HG03108 (cell line): Measurements from ENCODE around the gene TMEM121.

Source experiments
- ATAC-seq: cut with Tn5 transposase; IDR thresholded peaks from one replicate; pipeline ENCODE4 v1.9.1; 2021; ENCODE audit warnings: moderate library complexity; ENCODE audit not compliant: unreplicated experiment

Gene TMEM121

GRCh38 chr14:105525861-105526775 lies at the start of gene TMEM121:
TMEM121 (plus strand) TSS chr14:105526583; CDS start chr14:105528835, 2,252 bp downstream.
- no peak for ATAC-seq

DNA sequence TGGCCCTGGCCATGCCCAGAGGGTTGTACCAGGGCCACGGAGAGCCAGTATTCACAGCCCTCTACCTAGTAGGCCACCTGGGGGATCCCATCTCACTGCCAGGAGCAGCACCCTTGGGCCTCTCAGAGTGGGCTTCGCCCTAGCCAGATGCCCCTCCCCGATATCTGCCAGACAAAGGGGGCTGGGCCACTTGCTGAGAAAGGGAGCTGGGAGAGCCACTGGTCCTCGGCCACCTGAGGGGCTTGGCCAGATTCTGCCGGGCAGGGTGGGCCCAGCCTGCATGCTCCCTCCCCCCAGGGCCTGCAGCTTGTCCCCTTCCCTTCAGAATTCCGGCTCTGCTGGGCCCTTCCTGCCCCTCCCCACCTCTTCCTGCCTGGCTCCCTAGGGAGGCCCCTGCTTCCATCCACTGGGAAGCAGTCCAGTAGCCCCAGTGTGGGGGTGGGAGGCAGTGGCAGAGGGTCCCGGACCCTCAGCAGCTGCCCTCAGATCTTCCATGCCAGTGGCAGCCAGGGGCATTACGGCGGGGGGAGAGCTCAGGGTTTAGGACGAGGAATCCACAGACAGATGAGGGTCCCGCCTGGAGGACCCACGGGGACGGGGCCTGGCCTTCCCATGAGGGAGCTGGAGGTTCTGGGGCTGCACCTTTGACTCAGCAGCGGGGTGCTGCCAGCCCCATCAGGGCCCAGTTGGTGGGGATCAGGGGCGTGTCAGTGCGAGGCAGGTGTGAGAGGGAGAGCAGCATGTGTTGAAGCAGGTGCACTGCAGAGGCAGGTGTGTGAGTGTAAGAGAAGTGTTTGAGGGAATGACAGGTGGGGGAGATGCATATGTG lies 49.3 kb upstream of the TMEM121 start:
- no peak for ATAC-seq

DNA sequence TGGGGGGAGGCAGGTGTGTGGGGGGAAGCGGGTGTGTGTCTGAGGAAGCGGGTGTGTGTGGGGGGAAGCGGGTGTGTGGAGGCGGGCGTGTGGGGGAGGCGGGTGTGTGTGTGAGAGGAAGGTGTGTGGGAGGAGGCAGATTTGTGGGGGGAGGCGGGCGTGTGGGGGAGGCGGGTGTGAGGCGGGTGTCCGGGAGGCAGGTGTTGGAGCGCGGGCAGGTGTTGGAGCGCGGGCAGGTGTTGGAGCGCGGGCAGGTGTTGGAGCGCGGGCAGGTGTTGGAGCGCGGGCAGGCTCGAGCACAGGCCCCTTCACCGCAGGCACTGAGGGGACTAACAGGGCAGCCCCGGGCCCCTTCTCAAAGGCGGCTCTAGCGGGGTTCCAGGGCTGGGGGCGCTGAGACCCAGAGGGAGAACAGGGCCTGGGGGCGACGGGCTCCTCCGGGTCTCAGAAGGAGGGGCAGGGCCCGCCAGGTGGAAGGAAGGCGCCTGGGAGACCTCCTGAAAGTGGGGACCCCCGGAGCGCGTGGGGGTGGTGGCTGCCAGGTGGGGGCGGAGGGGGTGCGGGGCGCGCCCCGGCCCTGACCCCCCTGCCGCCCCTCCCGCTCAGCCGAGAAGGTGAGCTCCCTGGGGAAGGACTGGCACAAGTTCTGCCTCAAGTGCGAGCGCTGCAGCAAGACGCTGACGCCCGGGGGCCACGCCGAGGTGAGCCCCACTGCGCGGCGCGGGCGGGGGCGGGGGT lies 48.6 kb upstream of the TMEM121 start:
- ATAC-seq = no peak

- no peak for ATAC-seq
Observed at GRCh38 chr14:105478398-105479251, 47.8 kb upstream of the TMEM121 start.

DNA sequence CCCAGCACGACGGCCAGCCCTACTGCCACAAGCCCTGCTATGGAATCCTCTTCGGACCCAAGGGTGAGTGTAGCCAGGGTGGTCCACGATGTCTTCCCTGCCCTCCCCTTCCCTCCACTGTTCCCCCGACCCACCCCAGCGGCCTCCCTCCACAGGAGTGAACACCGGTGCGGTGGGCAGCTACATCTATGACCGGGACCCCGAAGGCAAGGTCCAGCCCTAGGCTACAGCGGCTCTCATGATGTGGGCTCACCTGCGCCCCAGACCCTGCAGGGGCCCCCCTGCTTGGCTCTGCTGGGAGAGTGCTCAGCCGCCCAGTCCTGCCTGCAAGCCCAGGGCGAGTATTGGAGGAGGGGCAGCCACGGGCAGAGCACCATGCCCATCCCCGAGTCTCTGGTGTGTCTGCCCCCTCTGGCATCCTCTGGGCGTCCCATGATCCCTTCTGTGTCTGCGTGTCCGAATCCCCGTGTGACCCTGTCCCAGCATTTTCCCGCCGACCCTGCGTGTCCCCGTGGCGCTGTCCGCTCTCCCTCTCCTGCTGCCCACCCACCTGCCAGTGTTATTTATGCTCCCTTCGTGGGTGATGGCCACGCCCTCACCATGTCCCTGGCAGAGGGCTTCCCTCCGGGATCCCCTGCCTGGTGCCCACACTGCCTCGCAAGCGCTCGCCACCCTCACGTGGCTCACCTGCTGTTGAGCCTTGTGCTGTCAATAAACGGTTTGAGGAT lies 46.8 kb upstream of the TMEM121 start:
- ATAC-seq = no peak

DNA sequence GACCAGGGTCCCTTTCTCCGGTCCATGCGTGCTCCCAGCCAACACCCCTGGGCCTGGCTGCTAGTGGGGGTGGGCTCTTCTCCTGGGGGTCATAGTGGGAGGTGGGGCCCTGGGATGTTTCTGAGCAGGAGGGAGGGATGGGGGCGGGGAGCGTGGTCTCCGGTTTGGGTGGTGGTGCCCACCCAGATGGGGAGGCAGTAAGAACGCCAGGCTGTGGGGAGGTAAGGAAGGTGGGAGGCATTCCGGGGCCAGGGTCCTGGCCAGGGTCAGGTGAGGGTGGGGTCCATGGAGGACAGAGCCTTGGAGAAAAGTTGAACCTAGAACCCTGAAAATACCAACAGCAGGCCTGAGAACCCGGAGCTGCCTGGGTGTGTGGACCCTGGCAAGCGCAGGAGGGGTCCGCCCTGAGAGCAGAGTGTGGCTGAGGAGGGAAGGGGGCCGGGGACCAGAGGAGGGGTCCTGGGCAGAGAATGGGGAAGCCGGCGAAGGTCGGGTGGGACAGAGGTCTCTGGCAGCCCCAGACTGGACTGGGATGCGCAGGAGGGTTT lies 46.1 kb upstream of the TMEM121 start:
- no peak for ATAC-seq

GRCh38 chr14:105480807-105481801 lies 45.3 kb upstream of the TMEM121 start:
- peak; percentile 55 for ATAC-seq

GRCh38 chr14:105481886-105482457 lies 44.4 kb upstream of the TMEM121 start:
- peak; percentile 38 for ATAC-seq

DNA sequence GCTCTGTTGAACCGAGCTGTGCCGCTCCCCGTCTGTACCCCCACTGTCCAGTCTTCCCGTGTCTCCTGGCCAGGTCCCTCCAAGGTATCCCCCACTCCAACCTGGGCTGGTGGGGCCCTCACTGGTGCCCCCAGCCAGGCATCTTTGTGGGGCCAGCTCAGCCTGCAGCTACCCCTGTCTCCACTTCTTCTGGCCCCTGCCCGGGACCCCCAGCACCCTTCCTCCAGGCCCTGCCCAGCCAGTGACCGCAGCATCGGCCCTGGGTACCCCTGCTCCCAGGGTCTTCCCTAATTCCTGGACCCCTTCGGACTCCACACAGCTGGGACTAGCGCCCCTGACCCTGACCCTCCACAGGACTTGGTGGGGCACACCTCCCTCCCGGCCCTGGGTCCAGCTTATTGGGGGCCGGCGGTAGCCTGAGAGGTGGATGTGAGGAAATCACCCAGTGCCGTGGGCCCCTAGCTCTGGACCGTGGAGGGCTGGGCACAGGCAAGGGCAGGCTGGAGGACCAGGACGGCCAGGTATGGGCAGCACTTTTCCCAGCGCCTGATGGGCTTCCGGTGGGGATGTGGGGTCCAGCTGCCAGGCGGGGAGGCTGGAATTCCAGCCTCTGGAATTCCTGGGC lies 43.8 kb upstream of the TMEM121 start:
- ATAC-seq = no peak

DNA sequence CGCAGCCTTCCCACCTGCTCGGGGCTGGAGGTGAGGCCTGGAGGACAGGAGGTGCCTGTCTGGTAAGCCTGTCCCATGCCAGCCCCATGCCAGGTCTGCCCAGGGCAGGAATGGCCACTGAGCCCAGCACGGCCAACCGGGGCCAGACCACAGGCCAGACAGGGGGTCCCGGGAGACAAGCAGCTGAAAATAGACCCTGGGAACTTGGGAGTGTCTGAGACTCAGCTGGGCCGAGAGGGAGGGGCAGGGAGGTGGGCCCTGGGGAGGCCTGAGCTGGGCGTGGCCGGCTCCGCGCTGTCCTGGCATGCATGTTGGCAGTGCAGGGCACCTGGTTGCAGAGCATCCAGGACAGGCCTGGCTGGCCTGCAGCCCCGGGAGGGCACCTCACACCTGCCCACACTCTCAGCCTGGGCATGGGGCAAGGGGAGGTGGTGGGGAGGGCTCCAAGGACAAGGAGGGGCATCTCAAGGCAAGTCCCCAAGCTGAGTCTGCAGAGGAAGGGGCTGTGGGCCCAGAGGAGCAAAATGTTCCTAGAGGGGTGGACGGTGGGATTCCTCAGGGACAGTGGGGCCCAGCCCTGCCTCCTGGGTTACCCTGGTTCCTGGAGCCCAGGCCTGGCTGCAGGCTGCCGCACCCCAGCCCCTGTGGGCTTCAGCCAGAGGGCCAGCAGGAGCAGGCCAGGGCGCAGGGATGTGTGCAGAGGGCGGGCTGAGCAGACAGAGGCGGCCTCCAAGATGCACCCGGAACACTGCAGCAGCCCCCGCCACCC lies 42.9 kb upstream of the TMEM121 start:
- ATAC-seq = no peak

- no peak for ATAC-seq
Observed at GRCh38 chr14:105484069-105484996, 42.0 kb upstream of the TMEM121 start.

DNA sequence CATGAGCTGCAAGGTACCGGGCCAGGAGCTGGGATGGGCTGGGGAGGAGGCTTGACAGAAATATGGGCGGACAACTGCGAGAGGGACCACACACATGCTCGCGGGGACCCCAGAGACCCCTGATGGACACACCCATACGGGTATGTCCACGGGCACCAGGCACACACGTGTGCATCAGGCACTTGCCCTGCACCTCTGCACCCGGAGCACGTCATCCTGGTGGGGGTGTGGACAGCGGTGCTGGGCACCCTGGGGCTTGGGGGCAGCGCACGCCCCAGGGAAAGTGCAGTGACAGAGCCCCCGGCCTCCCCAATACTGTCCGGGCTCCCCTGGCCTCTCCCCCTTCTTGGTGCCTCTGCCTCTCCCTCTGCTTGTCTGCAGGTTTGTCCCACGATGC lies 41.4 kb upstream of the TMEM121 start:
- no peak for ATAC-seq

- no peak for ATAC-seq
Observed at GRCh38 chr14:105485739-105486162, 40.6 kb upstream of the TMEM121 start.

DNA sequence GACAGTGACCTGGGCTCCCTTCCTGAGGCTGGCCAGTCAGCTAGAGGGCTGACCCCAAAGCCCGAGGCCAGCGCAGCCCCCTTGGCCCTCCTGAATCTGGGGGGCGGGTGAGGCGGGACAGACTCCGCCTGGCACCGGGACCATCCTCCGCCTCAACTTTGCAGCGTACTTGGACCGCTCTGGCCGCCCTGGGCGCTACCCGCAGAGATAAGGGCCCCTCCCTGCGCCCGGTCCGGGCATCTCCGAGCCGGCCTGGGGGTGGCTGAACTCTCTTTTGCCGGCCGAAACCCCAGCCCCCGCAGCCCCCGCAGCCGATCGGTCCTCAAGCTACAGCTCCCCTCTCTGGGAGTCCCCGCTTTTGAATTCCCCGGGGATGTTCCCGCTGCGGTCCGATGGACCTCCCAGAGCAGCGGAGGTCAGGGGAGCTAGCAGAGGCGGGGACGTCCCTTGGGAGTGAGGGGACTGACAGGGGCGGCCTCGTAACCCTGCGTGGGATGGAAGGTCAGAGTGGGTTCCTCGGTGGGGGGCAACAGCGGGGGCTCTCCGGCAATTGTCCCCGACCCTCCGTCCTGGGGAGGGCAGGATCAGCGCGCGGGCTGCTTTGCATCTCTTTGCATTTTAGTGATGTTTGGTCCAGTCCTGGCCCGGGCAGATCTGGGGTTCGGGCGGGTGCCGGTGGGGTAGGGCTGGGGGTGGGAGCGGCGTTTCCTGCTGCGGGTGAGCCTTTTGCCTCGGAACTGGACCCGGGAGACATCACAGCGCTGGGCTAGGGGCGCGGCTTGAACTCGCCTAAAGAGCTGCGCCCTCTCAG lies 40.0 kb upstream of the TMEM121 start, which contains the start of gene CRIP1:
Gene CRIP1 (plus strand): TSS at position 724 of the 811 bp plus-strand sequence. CDS start 374 bp downstream, outside the sequence.
- no peak for ATAC-seq
